HFF-Myc (cell line): ENCODE data around the gene BCAN.

Source experiments
- DNase-seq: peaks from one replicate; pipeline ENCODE4 v3.0.0-alpha.2; 2011; ENCODE audit warnings: low read depth; ENCODE audit errors: extremely low read depth
- H3K4me3 ChIP-seq: replicated peaks from 2 replicates; pipeline ENCODE4 v1.5.1; 2011; ENCODE audit warnings: low read depth, mild to moderate bottlenecking, control low read depth, low read length
- TF ChIP-seq, protein P1 (sequence below): IDR thresholded peaks from 2 replicates; pipeline ENCODE4 v1.5.1; 2012; ENCODE audit warnings: mild to moderate bottlenecking, low read depth, low read length, control low read depth; ENCODE audit errors: missing control alignments

The BCAN gene

GRCh38 chr1:156638189-156638985 is 3.5 kb upstream of the BCAN start:
- TF ChIP-seq, protein P1, sequence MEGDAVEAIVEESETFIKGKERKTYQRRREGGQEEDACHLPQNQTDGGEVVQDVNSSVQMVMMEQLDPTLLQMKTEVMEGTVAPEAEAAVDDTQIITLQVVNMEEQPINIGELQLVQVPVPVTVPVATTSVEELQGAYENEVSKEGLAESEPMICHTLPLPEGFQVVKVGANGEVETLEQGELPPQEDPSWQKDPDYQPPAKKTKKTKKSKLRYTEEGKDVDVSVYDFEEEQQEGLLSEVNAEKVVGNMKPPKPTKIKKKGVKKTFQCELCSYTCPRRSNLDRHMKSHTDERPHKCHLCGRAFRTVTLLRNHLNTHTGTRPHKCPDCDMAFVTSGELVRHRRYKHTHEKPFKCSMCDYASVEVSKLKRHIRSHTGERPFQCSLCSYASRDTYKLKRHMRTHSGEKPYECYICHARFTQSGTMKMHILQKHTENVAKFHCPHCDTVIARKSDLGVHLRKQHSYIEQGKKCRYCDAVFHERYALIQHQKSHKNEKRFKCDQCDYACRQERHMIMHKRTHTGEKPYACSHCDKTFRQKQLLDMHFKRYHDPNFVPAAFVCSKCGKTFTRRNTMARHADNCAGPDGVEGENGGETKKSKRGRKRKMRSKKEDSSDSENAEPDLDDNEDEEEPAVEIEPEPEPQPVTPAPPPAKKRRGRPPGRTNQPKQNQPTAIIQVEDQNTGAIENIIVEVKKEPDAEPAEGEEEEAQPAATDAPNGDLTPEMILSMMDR: no peak
- DNase-seq: no peak
- no peak overlapping the region for H3K4me3 ChIP-seq

DNA sequence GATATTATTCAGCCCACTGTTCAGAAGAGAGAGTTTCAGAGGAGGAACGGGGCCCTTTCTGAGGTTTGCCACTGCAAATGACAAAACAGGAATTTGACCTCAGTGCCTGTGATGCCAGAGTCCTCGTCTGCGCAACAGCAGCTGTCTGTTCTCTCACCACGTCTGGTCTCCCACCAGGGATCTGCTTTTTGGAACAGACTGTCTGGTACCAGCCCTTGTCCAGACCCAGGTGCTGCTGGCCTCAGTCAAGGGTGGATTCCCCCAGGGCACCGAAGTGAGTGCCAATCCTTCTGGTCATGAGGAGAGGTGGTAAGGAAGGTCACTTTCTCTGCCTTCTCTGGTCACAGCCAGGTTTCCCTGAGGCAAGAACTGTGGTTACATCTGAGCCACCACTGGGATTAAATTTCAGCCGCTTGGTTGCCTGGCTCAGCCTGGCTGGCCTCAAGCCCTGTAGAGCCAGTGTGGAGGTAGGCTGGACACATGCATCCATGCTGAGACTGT is 2.3 kb upstream of the BCAN start:
- H3K4me3 ChIP-seq: no peak overlapping the region
- TF ChIP-seq, protein P1: no peak
- DNase-seq: no peak

GRCh38 chr1:156640842-156641706 is 843 bp upstream of the BCAN start:
- no peak overlapping the region for H3K4me3 ChIP-seq
- TF ChIP-seq, protein P1: no peak
- DNase-seq: no peak

GRCh38 chr1:156642265-156643048 is 540 bp downstream of the BCAN start:
- TF ChIP-seq, protein P1: no peak
- DNase-seq: no peak
- no peak overlapping the region for H3K4me3 ChIP-seq

DNA sequence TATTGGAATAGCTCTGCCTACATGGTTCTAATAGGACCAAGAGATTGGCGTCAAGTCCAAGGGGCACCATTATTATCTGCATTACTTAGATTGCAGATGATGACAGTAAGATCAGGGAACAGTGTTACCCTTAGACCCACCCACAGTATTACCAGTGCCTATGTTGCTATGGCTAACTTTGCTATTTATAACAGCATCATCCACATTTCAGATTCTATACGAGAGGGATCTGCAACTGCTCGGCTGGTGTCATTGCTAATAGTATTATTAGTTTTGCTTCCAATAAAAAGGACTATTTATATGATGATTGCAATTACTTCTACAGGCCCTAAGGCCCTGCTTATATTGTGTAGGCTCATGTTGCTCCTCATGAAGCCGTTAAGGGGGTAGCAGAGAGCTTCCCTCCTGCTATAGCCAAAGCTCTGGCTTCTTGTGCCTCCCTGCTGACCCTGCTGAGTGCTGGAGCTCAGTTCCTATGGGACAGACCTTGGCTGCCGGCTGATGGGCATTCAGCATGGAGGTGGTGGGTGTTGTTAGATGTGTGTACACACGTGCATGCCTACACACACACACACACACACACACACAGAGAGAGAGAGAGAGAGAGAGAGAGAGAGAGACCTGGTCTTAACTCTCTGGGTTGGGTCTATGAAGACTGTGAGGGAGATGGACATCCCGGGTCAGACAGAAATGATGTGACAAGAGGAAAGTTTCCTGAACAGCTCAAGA is 1.3 kb downstream of the BCAN start:
- no peak overlapping the region for H3K4me3 ChIP-seq
- no peak for DNase-seq
- TF ChIP-seq, protein P1: no peak

- no peak for DNase-seq
- no peak overlapping the region for H3K4me3 ChIP-seq
- TF ChIP-seq, protein P1: no peak
These were observed 1.8 kb downstream of the BCAN start for GRCh38 chr1:156643778-156644092.
